22Rv1 (cell line): ENCODE data around the gene TCTN1.

ENCODE experiments used
- CTCF ChIP-seq: fragments of 450-650 bp; IDR thresholded peaks from 2 replicates; pipeline ENCODE4 v1.5.1; 2017; ENCODE audit warnings: mild to moderate bottlenecking
- ZFX ChIP-seq: fragments of 450-650 bp; IDR thresholded peaks from 2 replicates; pipeline ENCODE4 v1.6.1; 2017; ENCODE audit warnings: antibody characterized with exemption, borderline replicate concordance

DNA sequence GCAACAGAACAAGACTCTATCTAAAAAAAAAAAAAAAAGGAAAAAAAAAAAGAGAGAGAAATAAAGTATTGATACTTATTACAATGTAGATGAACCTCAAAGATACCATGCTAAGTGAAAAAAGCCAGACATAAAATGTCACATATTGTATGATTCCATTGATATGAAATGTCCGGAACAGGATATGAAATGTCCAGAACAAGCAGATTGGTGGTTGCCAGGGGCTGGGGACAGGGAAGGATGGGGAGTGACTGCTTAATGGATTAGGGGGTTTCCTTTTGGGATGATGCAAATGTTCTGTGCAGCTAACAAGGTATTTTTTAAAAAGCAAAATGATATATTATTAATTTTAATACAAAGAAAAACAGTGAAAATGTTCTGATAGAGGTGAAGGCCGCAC, 70.0 kb downstream of the TCTN1 start:
- TF ChIP-seq CTCF (no peak), ZFX (no peak)
